Gastrocnemius medialis (tissue), 4 donors: ENCODE data around the gene CCDC169. TPM values are rescaled to one million over a fixed set of nuclear protein-coding genes. Genes with fewer than 3 reads are reported as not detected.
"Not testable (repeated sequence)": the region's sequence is repeated elsewhere in the genome, so short reads cannot be mapped to it uniquely, and the experiment has no call there.

Experiments
- ATAC-seq, 2 donors: fragments of 150-250 bp; one replicate each; pipeline ENCODE4 v1.9.1; 2016
- DNase-seq, 2 donors: peaks; one replicate each; pipeline ENCODE4 v3.0.0-alpha.2; 2019
- H3K27ac ChIP-seq, 4 donors: fragments of 200-600 bp; sonication (generic); 1 replicate in 1 of 4; 2 replicates in 3 of 4; pipeline ENCODE4 v1.5.1; 2016 to 2018; ENCODE audit warnings: mild to moderate bottlenecking in 2 of 4, moderate library complexity in 1 of 4
- H3K27me3 ChIP-seq, 3 donors: fragments of 200-600 bp; sonication (generic) in 2 of 3; 1 replicate in 1 of 3; 2 replicates in 2 of 3; pipeline versions ENCODE4 v1.5.1 to v1.6.0; 2016 to 2019; ENCODE audit warnings: mild to moderate bottlenecking in 1 of 3, moderate library complexity in 1 of 3
- H3K36me3 ChIP-seq, 2 donors: fragments of 200-600 bp; sonication (generic) in 1 of 2; one replicate each; pipeline ENCODE4 v1.5.1; 2017 to 2018
- H3K4me1 ChIP-seq, 2 donors: fragments of 200-600 bp; sonication (generic) in 1 of 2; one replicate each; pipeline ENCODE4 v1.5.1; 2016 to 2017; ENCODE audit warnings: mild to moderate bottlenecking in 2 of 2
- H3K4me3 ChIP-seq, 4 donors: fragments of 200-600 bp; sonication (generic) in 3 of 4; 1 replicate in 1 of 4; 2 replicates in 3 of 4; pipeline ENCODE4 v1.5.1; 2016 to 2019; ENCODE audit warnings: mild to moderate bottlenecking in 2 of 4
- H3K9me3 ChIP-seq, 3 donors: fragments of 200-600 bp; sonication (generic) in 2 of 3; 1 replicate in 1 of 3; 2 replicates in 2 of 3; pipeline ENCODE4 v1.5.1; 2016 to 2019
- POLR2A ChIP-seq, 2 donors: fragments of 450-650 bp; IDR thresholded peaks; one replicate each; pipeline ENCODE4 v1.6.1; 2017; ENCODE audit warnings: antibody characterized with exemption in 2 of 2, mild to moderate bottlenecking in 2 of 2, moderate library complexity in 2 of 2
- in situ Hi-C, 4 donors: fragments of 200-750 bp; cut with MboI; loops; one replicate each; pipeline versions ENCODE4 v1.15.0 to v1.8.0; 2017; ENCODE audit warnings: low sequenced_read_pairs in 4 of 4
- intact Hi-C: fragments of 100-400 bp; cut with DNase I; formaldehyde crosslinking; loops from one replicate; pipeline ENCODE4 v1.15.1; 2023; ENCODE audit warnings: low total_unique reads
- total RNA-seq, 4 donors: library from RNA; depleted of rRNA; stranded (reverse); fragments of >200 nt; gene quantifications; one replicate each; pipeline versions ENCODE4 v1.1.0 to v1.2.3, GENCODE V29; 2016
- TF ChIP-seq, protein P1 (sequence below), 5 experiments: fragments of 450-650 bp in 3 of 5; fragments of 200-600 bp in 2 of 5; sonication (generic) in 2 of 5; IDR thresholded peaks in 4 of 5; conservative IDR thresholded peaks in 1 of 5; 1 replicate in 4 of 5; 2 replicates in 1 of 5; pipeline ENCODE4 v1.5.1; 2016 to 2019; ENCODE audit warnings: antibody characterized with exemption in 5 of 5, mild to moderate bottlenecking in 3 of 5, moderate library complexity in 3 of 5

CCDC169 gene
- total RNA-seq, 4 donors from 2014 or later: 0.10 to 1.7 TPM; not detected in 2

DNA sequence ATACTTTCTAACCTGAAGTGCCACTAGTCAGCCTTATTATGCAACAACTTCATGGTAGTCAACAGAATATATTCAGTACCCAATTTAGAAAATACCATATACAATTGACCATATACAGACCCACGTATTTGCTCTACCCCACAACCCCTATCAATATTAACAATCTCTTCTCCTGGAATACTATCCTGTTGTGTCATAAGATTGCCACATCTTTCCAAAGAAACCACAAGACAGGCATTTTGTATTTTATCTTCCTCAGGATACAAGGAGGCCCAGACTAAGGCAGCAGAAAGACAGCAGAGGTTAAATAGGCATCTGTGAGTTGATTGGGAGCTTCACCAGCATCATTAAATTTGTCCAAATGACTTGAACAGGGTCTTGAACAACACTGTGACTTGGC is 44.1 kb upstream of the CCDC169 start:
- Histone ChIP-seq H3K27ac (peak overlapping the region in 2 of 4 donors; percentile 0 to 20), H3K4me1 (peaks cover 6 to 31% of the 10 kb centered on the region in 2 donors)
- intact Hi-C loops: no loop called here

GRCh38 chr13:36339600-36340155 is 42.1 kb upstream of the CCDC169 start:
- H3K27ac ChIP-seq: no peak overlapping the region
- in situ Hi-C loops: loop anchor here in 1 of 4 donors (25.0 kb wide), 1 partner anchor 648 kb away; the partner anchor contains the start of gene ALG5
- no peaks in the 10 kb centered on the region for H3K27me3 ChIP-seq
- no peaks in the 10 kb centered on the region for H3K9me3 ChIP-seq
- H3K4me3 ChIP-seq: no peak overlapping the region
- no peak for ATAC-seq
- DNase-seq: no peak
- no peak for TF ChIP-seq POLR2A (IDR thresholded peaks at IDR 0.05)
- TF ChIP-seq, protein P1, sequence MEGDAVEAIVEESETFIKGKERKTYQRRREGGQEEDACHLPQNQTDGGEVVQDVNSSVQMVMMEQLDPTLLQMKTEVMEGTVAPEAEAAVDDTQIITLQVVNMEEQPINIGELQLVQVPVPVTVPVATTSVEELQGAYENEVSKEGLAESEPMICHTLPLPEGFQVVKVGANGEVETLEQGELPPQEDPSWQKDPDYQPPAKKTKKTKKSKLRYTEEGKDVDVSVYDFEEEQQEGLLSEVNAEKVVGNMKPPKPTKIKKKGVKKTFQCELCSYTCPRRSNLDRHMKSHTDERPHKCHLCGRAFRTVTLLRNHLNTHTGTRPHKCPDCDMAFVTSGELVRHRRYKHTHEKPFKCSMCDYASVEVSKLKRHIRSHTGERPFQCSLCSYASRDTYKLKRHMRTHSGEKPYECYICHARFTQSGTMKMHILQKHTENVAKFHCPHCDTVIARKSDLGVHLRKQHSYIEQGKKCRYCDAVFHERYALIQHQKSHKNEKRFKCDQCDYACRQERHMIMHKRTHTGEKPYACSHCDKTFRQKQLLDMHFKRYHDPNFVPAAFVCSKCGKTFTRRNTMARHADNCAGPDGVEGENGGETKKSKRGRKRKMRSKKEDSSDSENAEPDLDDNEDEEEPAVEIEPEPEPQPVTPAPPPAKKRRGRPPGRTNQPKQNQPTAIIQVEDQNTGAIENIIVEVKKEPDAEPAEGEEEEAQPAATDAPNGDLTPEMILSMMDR (IDR thresholded peaks at IDR 0.05 in 4 of 5, conservative IDR thresholded peaks at IDR 0.05 in 1 of 5): no peak
- intact Hi-C loops: no loop called here
- H3K4me1 ChIP-seq: peaks cover 22 to 43% of the 10 kb centered on the region in 2 donors
- H3K36me3 ChIP-seq: no peaks in the 10 kb centered on the region

More for the DNA sequence above, 44.1 kb upstream of the CCDC169 start:
- in situ Hi-C loops: loop anchor here in 1 of 4 donors (25.0 kb wide), 1 partner anchor 646 kb away; the partner anchor contains the start of gene ALG5
- H3K4me3 ChIP-seq: no peak overlapping the region
- DNase-seq (no peak), ATAC-seq (no peak)
- H3K27me3 ChIP-seq: no peaks in the 10 kb centered on the region
- TF ChIP-seq, protein P1 (IDR thresholded peaks at IDR 0.05 in 4 of 5, conservative IDR thresholded peaks at IDR 0.05 in 1 of 5): no peak
- no peak for TF ChIP-seq POLR2A (IDR thresholded peaks at IDR 0.05)
- no peaks in the 10 kb centered on the region for H3K9me3 ChIP-seq
- H3K36me3 ChIP-seq: no peaks in the 10 kb centered on the region

DNA sequence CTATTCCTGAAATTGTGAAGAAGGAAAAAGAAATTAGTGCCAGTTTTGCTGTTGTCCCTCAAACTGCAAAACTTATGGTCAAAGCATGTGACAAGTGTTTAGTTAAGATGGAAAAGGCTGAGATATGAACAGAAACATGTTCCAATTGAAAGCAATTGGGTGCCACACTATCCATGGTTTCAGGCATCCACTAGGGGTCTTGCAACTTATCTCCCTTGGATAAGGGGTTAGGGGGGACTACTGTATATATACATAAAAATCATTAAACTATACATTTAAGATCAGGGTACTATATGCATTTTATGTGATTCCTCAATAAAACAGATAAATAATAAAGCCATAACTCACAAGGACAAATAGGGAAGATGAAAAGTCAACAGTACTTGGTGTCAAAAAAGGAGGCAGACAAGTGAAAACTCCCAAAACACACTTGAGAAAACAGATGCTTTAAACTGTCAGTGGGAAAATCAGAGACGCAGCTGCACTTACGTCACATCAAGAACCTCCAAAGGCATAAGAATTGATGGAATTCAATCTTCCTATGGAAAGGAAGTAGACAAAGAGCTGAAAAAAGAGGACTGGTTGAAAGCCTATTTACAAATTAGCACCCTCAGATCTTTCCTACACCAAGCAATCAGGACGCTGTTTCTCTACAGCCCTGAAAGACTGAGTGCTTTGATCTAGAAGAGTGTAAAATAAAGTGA is 40.5 kb upstream of the CCDC169 start:
- Histone ChIP-seq H3K27ac (no peak overlapping the region), H3K4me3 (no peak overlapping the region), H3K36me3 (no peaks in the 10 kb centered on the region), H3K4me1 (peaks cover 30 to 42% of the 10 kb centered on the region in 2 donors), H3K9me3 (no peaks in the 10 kb centered on the region), H3K27me3 (no peaks in the 10 kb centered on the region)
- DNase-seq: no peak
- intact Hi-C loops (no loop called here), in situ Hi-C loops (loop anchor here in 1 of 4 donors (25.0 kb wide), 1 partner anchor 649 kb away; the partner anchor contains the start of gene ALG5)
- no peak for ATAC-seq
- TF ChIP-seq, protein P1 (IDR thresholded peaks at IDR 0.05 in 4 of 5, conservative IDR thresholded peaks at IDR 0.05 in 1 of 5): no peak
- TF ChIP-seq POLR2A (IDR thresholded peaks at IDR 0.05): no peak

GRCh38 chr13:36332986-36333385 is 35.4 kb upstream of the CCDC169 start:
- ATAC-seq (no peak), DNase-seq (no peak)
- no peaks in the 10 kb centered on the region for H3K27me3 ChIP-seq
- TF ChIP-seq POLR2A (IDR thresholded peaks at IDR 0.05): no peak
- TF ChIP-seq, protein P1 (IDR thresholded peaks at IDR 0.05 in 4 of 5, conservative IDR thresholded peaks at IDR 0.05 in 1 of 5): no peak
- H3K36me3 ChIP-seq: peaks cover 0 to 26% of the 10 kb centered on the region in 2 donors
- H3K9me3 ChIP-seq: no peaks in the 10 kb centered on the region
- peaks cover 33 to 39% of the 10 kb centered on the region in 2 donors for H3K4me1 ChIP-seq
- H3K27ac ChIP-seq: no peak overlapping the region
- in situ Hi-C loops: loop anchor here in 1 of 4 donors (25.0 kb wide), 1 partner anchor 654 kb away; the partner anchor contains the start of gene ALG5
- H3K4me3 ChIP-seq: no peak overlapping the region
- intact Hi-C loops: no loop called here

DNA sequence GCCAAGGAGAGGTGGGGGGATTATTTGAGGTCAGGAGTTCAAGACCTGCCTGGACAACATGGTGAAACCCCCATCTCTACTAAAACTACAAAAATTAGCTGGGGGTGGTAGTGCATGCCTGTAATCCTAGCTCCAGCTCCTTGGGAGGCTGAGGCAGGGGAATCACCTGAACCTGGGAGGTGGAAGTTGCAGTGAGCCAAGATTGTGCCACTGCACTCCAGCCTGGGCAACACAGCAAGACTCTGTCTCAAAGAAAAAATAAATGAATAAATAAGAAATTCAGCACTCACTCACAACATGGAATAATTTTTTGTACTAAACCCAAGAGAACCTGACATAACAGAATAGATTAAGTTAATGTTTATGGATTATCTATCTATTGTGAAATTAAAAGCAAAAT is 34.6 kb upstream of the CCDC169 start:
- H3K9me3 ChIP-seq, H3K27me3 ChIP-seq, intact Hi-C loops, H3K4me3 ChIP-seq, H3K27ac ChIP-seq, ATAC-seq, DNase-seq: not testable (repeated sequence)
- Histone ChIP-seq H3K4me1 (peaks cover 33 to 39% of the 10 kb centered on the region in 2 donors), H3K36me3 (peaks cover 0 to 28% of the 10 kb centered on the region in 2 donors)
- in situ Hi-C loops: loop anchor here in 1 of 4 donors (25.0 kb wide), 1 partner anchor 655 kb away; the partner anchor contains the start of gene ALG5
